ENCODE measurements around the gene ZPR1. TPM values are rescaled to one million over a fixed set of nuclear protein-coding genes. Genes with fewer than 3 reads are reported as not detected.

The ZPR1 gene
- total and polyA plus RNA-seq, 8 donors, result 10.8 to 35.5 (median 21.0) TPM

- DNase-seq, result no peak
- 58% methylated on average over 10 of the region's 10 CpGs for WGBS, 2 donors
- no peak for ATAC-seq
- no peak for TF ChIP-seq CTCF (IDR thresholded peaks at IDR 0.05)
- Histone ChIP-seq H3K4me1 (no peaks in the 10 kb centered on the region), H3K27me3 (no peaks in the 10 kb centered on the region), H3K27ac (no peak overlapping the region), H3K36me3 (no peaks in the 10 kb centered on the region), H3K9me3 (no peaks in the 10 kb centered on the region), H3K4me3 (no peak overlapping the region)
- FAIRE-seq, result no peak
- intact Hi-C loops (cut with DNase I), result no loop called here
Measured at GRCh38 chr11:116733043-116733755, 54.6 kb downstream of the ZPR1 start.

DNA sequence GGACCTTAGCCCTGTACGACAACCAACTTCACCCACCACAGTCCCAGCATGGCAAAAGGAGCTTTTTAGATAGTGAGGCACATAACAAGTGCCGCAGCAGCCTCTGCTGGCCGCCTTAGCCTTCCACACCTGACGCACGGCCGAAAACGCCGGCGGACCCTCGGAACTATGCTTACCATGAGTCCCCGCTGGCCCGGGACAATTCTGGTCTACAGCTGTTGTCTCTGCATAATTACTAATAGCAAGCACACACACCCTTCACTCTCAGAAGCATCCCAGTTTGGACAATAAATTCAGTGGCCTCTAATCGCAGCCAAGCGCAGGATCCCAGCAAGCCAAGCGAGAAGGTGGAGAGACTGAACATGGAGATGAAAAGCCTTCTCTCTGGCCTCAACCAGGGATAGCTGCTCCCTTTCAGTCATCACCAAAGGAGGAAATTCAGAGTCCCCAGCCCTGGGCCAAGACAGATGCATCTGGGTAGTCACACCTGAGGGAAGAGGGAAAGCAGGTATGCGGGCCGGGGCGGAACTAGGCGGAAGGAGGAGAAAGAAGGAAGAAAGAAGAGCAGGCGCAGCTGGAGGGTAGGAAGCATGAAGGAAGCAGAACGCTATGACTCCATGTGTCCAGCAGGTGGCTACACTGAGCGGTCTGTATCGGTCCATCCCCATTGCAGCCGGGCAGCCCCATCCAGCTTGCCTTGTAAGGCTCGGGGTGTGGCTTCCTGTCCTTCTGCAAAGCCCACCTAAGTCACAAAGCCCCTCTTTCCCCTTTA is 55.4 kb downstream of the ZPR1 start:
- DNase-seq (peak in 5 of 6 donors; percentile 25 to 75 (median 59)), FAIRE-seq (no peak), ATAC-seq (peak; percentile 76 to 97 (median 92))
- Histone ChIP-seq H3K4me1 (no peaks in the 10 kb centered on the region), H3K27ac (no peak overlapping the region), H3K4me3 (no peak overlapping the region), H3K36me3 (no peaks in the 10 kb centered on the region), H3K9me3 (no peaks in the 10 kb centered on the region), H3K27me3 (no peaks in the 10 kb centered on the region)
- TF ChIP-seq CTCF (IDR thresholded peaks at IDR 0.05), result peak; percentile 71 to 81 (median 76)
- intact Hi-C loops (cut with DNase I), result no loop called here
- 29 to 35% methylated on average over 25 of the region's 25 CpGs for WGBS, 2 donors

DNA sequence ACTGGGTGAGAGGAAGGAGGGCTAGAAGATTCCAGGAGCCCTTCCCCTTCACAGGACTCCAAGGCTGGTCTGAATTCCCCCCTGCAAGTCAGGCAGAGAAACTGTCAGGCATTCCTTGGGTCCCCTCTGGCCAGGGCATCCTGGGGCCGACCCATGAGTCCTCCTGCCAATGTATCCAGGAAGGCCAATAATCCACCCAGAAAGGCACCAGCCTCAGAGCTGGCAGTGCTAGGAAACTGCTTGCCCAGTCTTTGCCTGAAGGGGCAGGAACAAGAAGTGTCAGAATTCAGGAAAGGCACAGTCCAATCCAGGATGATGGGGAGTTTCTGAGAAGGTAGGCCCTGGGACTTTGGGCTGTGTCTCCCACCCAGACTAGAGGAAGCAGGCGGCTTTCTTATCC is 56.0 kb downstream of the ZPR1 start:
- Histone ChIP-seq H3K9me3 (no peaks in the 10 kb centered on the region), H3K27ac (no peak overlapping the region), H3K27me3 (no peaks in the 10 kb centered on the region), H3K4me3 (no peak overlapping the region), H3K36me3 (no peaks in the 10 kb centered on the region), H3K4me1 (no peaks in the 10 kb centered on the region)
- TF ChIP-seq CTCF (IDR thresholded peaks at IDR 0.05), result no peak
- DNase-seq (no peak), ATAC-seq (no peak), FAIRE-seq (no peak)
- 78 to 84% methylated on average over 2 of the region's 2 CpGs for WGBS, 2 donors
- intact Hi-C loops (cut with DNase I), result no loop called here

- FAIRE-seq (no peak), ATAC-seq (no peak), DNase-seq (peak in 1 of 6 donors; percentile 47)
- intact Hi-C loops (cut with DNase I), result no loop called here
- 73 to 75% methylated on average over 11 of the region's 11 CpGs for WGBS, 2 donors
- Histone ChIP-seq H3K36me3 (no peaks in the 10 kb centered on the region), H3K27me3 (no peaks in the 10 kb centered on the region), H3K4me1 (no peaks in the 10 kb centered on the region), H3K9me3 (no peaks in the 10 kb centered on the region), H3K27ac (no peak overlapping the region), H3K4me3 (no peak overlapping the region)
- TF ChIP-seq CTCF (IDR thresholded peaks at IDR 0.05), result no peak
Measured at GRCh38 chr11:116731097-116731761, 56.6 kb downstream of the ZPR1 start.

Data from pancreas (tissue), 10 donors.